ENCODE data around the gene PUM2. TPM values are rescaled to one million over a fixed set of nuclear protein-coding genes. Genes with fewer than 3 reads are reported as not detected.

PUM2 gene
- total and polyA plus RNA-seq, 2 of the 13 experiments (the other 11 are each of a cell fraction or from before 2014, with no cell fraction given) = 69.6 to 69.8 TPM

DNA sequence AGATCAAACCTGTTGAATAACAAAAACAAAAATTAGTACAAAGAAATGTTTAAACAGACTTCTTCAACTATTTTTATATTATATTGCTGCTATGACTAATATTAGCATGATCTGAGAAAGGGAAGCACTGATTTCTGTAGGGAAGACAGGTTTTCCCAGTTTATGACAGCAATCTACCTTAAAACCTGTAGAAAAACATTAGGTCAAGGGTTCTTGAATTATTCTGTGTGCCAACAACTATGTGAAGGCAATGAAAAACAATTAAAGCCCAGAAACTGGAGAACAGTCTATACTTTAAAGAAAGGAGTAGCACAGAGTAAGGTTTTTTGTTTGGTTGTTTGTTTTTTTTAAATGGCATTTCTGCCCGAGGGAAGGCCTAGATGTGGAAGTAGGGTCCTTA, 23.3 kb downstream of the PUM2 start:
- POLR2A ChIA-PET = interaction anchor here (0.6 to 1.6 kb wide), 2 partner anchors 9 to 168 kb away, joined by 3 to 4 read pairs; no protein-coding TSS in a partner anchor
- Histone ChIP-seq H3K4me1 (ENCODE audit: insufficient read depth, low read length) (peaks cover 24% of the 10 kb centered on the region), H3K9me3 (ENCODE audit: low read length) (peaks cover 18% of the 10 kb centered on the region), H3K4me3 (replicated peaks in 1 of 3; ENCODE audit: insufficient read depth in 1 of 3, low read depth in 2 of 3, low read length in 3 of 3) (no peak overlapping the region), H3K9ac (ENCODE audit: insufficient read depth, low read depth, low read length) (no peak overlapping the region), H4K20me1 (ENCODE audit: insufficient read depth, low read length) (peaks cover 80% of the 10 kb centered on the region), H2AFZ (ENCODE audit: low read length) (no peak overlapping the region), H3K27ac (ENCODE audit: extremely low read length, insufficient read depth, low read length) (no peak overlapping the region), H3K4me2 (ENCODE audit: low read depth, low read length) (no peak overlapping the region), H3K27me3 (ENCODE audit: control insufficient read depth in 1 of 2, insufficient read depth in 2 of 2, low read length in 2 of 2) (no peaks in the 10 kb centered on the region), H3K36me3 (replicated peaks in 1 of 2; ENCODE audit: control insufficient read depth in 1 of 2, insufficient read depth in 2 of 2, low read length in 2 of 2) (peaks cover 19 to 52% of the 10 kb centered on the region in 2 experiments), H3K79me2 (ENCODE audit: insufficient read depth, low read length) (peaks cover 99% of the 10 kb centered on the region)
- intact Hi-C loops (cut with micrococcal nuclease; ENCODE audit: unreplicated experiment) = no loop called here
- in situ Hi-C loops (cut with HindIII; ENCODE audit: extremely low pct_ligation_motif_present, low pct_unique_long_range_greater_than_20kb) = no loop called here
- 71% methylated on average over 1 of the region's 1 CpG for WGBS (ENCODE audit: low lambda C conversion rate)
- DNase-seq (ENCODE audit: low spot score) = no peak
- no peak for ATAC-seq
- TF ChIP-seq ZNF660 (CRISPR knock-in tag; IDR thresholded peaks at IDR 0.05; ENCODE audit: borderline replicate concordance, low read depth) (no peak), MYC (CRISPR knock-in tag; IDR thresholded peaks at IDR 0.05; ENCODE audit: borderline replicate concordance) (no peak), ZNF672 (CRISPR knock-in tag; IDR thresholded peaks at IDR 0.05) (no peak), JUND (CRISPR knock-in tag; IDR thresholded peaks at IDR 0.05) (no peak), ZNF879 (CRISPR knock-in tag; IDR thresholded peaks at IDR 0.05) (no peak), TEAD2 (CRISPR knock-in tag; IDR thresholded peaks at IDR 0.05) (no peak), RFX3 (CRISPR knock-in tag; IDR thresholded peaks at IDR 0.05) (no peak), ZZZ3 (CRISPR knock-in tag; IDR thresholded peaks at IDR 0.05; ENCODE audit: borderline replicate concordance) (no peak), DMTF1 (CRISPR knock-in tag; IDR thresholded peaks at IDR 0.05) (no peak), KDM1A (CRISPR knock-in tag; IDR thresholded peaks at IDR 0.05) (no peak)
- TF ChIP-seq, protein P1, sequence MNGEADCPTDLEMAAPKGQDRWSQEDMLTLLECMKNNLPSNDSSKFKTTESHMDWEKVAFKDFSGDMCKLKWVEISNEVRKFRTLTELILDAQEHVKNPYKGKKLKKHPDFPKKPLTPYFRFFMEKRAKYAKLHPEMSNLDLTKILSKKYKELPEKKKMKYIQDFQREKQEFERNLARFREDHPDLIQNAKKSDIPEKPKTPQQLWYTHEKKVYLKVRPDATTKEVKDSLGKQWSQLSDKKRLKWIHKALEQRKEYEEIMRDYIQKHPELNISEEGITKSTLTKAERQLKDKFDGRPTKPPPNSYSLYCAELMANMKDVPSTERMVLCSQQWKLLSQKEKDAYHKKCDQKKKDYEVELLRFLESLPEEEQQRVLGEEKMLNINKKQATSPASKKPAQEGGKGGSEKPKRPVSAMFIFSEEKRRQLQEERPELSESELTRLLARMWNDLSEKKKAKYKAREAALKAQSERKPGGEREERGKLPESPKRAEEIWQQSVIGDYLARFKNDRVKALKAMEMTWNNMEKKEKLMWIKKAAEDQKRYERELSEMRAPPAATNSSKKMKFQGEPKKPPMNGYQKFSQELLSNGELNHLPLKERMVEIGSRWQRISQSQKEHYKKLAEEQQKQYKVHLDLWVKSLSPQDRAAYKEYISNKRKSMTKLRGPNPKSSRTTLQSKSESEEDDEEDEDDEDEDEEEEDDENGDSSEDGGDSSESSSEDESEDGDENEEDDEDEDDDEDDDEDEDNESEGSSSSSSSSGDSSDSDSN (CRISPR knock-in tag; IDR thresholded peaks at IDR 0.05) = no peak
- TF ChIP-seq, protein P2, sequence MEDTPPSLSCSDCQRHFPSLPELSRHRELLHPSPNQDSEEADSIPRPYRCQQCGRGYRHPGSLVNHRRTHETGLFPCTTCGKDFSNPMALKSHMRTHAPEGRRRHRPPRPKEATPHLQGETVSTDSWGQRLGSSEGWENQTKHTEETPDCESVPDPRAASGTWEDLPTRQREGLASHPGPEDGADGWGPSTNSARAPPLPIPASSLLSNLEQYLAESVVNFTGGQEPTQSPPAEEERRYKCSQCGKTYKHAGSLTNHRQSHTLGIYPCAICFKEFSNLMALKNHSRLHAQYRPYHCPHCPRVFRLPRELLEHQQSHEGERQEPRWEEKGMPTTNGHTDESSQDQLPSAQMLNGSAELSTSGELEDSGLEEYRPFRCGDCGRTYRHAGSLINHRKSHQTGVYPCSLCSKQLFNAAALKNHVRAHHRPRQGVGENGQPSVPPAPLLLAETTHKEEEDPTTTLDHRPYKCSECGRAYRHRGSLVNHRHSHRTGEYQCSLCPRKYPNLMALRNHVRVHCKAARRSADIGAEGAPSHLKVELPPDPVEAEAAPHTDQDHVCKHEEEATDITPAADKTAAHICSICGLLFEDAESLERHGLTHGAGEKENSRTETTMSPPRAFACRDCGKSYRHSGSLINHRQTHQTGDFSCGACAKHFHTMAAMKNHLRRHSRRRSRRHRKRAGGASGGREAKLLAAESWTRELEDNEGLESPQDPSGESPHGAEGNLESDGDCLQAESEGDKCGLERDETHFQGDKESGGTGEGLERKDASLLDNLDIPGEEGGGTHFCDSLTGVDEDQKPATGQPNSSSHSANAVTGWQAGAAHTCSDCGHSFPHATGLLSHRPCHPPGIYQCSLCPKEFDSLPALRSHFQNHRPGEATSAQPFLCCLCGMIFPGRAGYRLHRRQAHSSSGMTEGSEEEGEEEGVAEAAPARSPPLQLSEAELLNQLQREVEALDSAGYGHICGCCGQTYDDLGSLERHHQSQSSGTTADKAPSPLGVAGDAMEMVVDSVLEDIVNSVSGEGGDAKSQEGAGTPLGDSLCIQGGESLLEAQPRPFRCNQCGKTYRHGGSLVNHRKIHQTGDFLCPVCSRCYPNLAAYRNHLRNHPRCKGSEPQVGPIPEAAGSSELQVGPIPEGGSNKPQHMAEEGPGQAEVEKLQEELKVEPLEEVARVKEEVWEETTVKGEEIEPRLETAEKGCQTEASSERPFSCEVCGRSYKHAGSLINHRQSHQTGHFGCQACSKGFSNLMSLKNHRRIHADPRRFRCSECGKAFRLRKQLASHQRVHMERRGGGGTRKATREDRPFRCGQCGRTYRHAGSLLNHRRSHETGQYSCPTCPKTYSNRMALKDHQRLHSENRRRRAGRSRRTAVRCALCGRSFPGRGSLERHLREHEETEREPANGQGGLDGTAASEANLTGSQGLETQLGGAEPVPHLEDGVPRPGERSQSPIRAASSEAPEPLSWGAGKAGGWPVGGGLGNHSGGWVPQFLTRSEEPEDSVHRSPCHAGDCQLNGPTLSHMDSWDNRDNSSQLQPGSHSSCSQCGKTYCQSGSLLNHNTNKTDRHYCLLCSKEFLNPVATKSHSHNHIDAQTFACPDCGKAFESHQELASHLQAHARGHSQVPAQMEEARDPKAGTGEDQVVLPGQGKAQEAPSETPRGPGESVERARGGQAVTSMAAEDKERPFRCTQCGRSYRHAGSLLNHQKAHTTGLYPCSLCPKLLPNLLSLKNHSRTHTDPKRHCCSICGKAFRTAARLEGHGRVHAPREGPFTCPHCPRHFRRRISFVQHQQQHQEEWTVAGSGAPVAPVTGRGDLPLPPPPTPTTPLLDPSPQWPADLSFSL (CRISPR knock-in tag; IDR thresholded peaks at IDR 0.05) = no peak
- CTCF ChIA-PET (ENCODE audit: low intra/inter-chr PET ratio, low total read pairs) = no interaction called here
- no TSS peak for BruUV-seq (replicated peaks)
- no peak for FAIRE-seq
